CD4-positive, CD25-positive, alpha-beta regulatory T cell (primary cell): ENCODE data around the gene TAF1B. TPM values are rescaled to one million over a fixed set of nuclear protein-coding genes. Genes with fewer than 3 reads are reported as not detected.
A peak's percentile ranks its signal among the peaks of the same experiment; 100 is the strongest.

Experiments used
- ATAC-seq, 2 donors: fragments of 150-1000 bp; cut with Tn5 transposase; one replicate each; pipeline ENCODE4 v1.10.0; 2021; ENCODE audit warnings: low read depth in 2 of 2, moderate number of reproducible peaks in 2 of 2, moderate library complexity in 1 of 2
- DNase-seq, 3 donors: peaks; one replicate each; pipeline versions ENCODE4 v3.0.0 to v3.0.0-alpha.2; 2012 to 2022; ENCODE audit warnings: mixed read lengths in 1 of 3
- H3K27ac ChIP-seq: one replicate; pipeline ENCODE4 v1.7.0; 2013; ENCODE audit warnings: mild to moderate bottlenecking, low read length; ENCODE audit not compliant: insufficient read depth, poor library complexity, severe bottlenecking
- H3K27me3 ChIP-seq: one replicate; pipeline ENCODE4 v1.7.0; 2013; ENCODE audit warnings: low read length; ENCODE audit not compliant: control insufficient read depth, insufficient read depth
- H3K36me3 ChIP-seq: one replicate; pipeline ENCODE4 v1.7.0; 2013; ENCODE audit warnings: mild to moderate bottlenecking, low read length, moderate library complexity; ENCODE audit not compliant: control insufficient read depth, insufficient read depth
- H3K4me1 ChIP-seq: 2 replicates; pipeline ENCODE4 v1.7.0; 2013; ENCODE audit warnings: mild to moderate bottlenecking, low read length; ENCODE audit not compliant: insufficient read depth, control insufficient read depth, poor library complexity, severe bottlenecking
- H3K4me3 ChIP-seq: one replicate; pipeline ENCODE4 v1.7.0; 2013; ENCODE audit warnings: low read depth, mild to moderate bottlenecking, low read length, moderate library complexity
- H3K9me3 ChIP-seq, 2 experiments: 1 replicate in 1 of 2; 2 replicates in 1 of 2; pipeline ENCODE4 v1.7.0; 2013; ENCODE audit warnings: low read length in 2 of 2, mild to moderate bottlenecking in 1 of 2, moderate library complexity in 1 of 2; ENCODE audit not compliant: control insufficient read depth in 2 of 2
- H3K27ac Mint-ChIP-seq, 3 donors: one replicate each; pipeline ENCODE4 v1.8.0; 2020 to 2022; ENCODE audit warnings: mild to moderate bottlenecking in 3 of 3, mixed read lengths in 3 of 3, moderate library complexity in 2 of 3
- H3K27me3 Mint-ChIP-seq: one replicate; pipeline ENCODE4 v1.8.0; 2022; ENCODE audit warnings: mild to moderate bottlenecking, mixed read lengths
- H3K36me3 Mint-ChIP-seq: one replicate; pipeline ENCODE4 v1.8.0; 2020; ENCODE audit warnings: mixed read lengths
- H3K4me1 Mint-ChIP-seq, 4 donors: one replicate each; pipeline ENCODE4 v1.8.0; 2020 to 2022; ENCODE audit warnings: mixed read lengths in 4 of 4, mild to moderate bottlenecking in 1 of 4
- H3K4me3 Mint-ChIP-seq, 4 donors: one replicate each; pipeline ENCODE4 v1.8.0; 2020 to 2022; ENCODE audit warnings: mild to moderate bottlenecking in 4 of 4, mixed read lengths in 4 of 4, moderate library complexity in 3 of 4
- H3K9me3 Mint-ChIP-seq, 7 donors: one replicate each; pipeline ENCODE4 v1.8.0; 2020 to 2022; ENCODE audit warnings: mixed read lengths in 7 of 7, mild to moderate bottlenecking in 3 of 7, moderate library complexity in 2 of 7
- polyA plus RNA-seq, 4 donors: library from polyadenylated mRNA; unstranded; fragments of 300-500 nt; fragmentation: Illumina TruSeq; gene quantifications; one replicate each; pipeline ENCODE4 v1.2.3, GENCODE V29; 2021
- total RNA-seq: library from RNA; stranded (reverse); gene quantifications from one replicate; pipeline ENCODE4 v1.2.3, GENCODE V29; 2022

TAF1B gene
- total and polyA plus RNA-seq, 5 donors from 2014 or later = 9.1 to 23.9 (median 12.0) TPM

- ATAC-seq = no peak
- Mint-ChIP-seq H3K36me3 (no peaks in the 10 kb centered on the region), H3K27ac (no peak overlapping the region), H3K9me3 (peaks cover 0 to 2% (median 0%) of the 10 kb centered on the region in 7 donors), H3K4me1 (peaks cover 4 to 27% (median 8%) of the 10 kb centered on the region in 4 donors), H3K4me3 (no peak overlapping the region), H3K27me3 (peaks cover 12% of the 10 kb centered on the region)
- DNase-seq = no peak
- Histone ChIP-seq H3K9me3 (no peaks in the 10 kb centered on the region), H3K36me3 (no peaks in the 10 kb centered on the region), H3K4me3 (no peak overlapping the region), H3K27me3 (peaks cover 6% of the 10 kb centered on the region), H3K27ac (no peak overlapping the region), H3K4me1 (peaks cover 11% of the 10 kb centered on the region)
Observed at GRCh38 chr2:9981655-9982054, 138.4 kb downstream of the TAF1B start.

- H3K4me3 ChIP-seq = no peak overlapping the region
- H3K27ac Mint-ChIP-seq = no peak overlapping the region
- no peaks in the 10 kb centered on the region for H3K9me3 Mint-ChIP-seq
- H3K27me3 ChIP-seq = peaks cover 6% of the 10 kb centered on the region
- no peak overlapping the region for H3K27ac ChIP-seq
- no peak overlapping the region for H3K4me3 Mint-ChIP-seq
- DNase-seq (no peak), ATAC-seq (no peak)
- no peaks in the 10 kb centered on the region for H3K36me3 ChIP-seq
- H3K4me1 ChIP-seq = peaks cover 11% of the 10 kb centered on the region
- peaks cover 4 to 27% (median 8%) of the 10 kb centered on the region in 4 donors for H3K4me1 Mint-ChIP-seq
- no peaks in the 10 kb centered on the region for H3K9me3 ChIP-seq
- peaks cover 8% of the 10 kb centered on the region for H3K27me3 Mint-ChIP-seq
- no peaks in the 10 kb centered on the region for H3K36me3 Mint-ChIP-seq
Observed at GRCh38 chr2:9982248-9982647, 139.0 kb downstream of the TAF1B start.

- Histone ChIP-seq H3K36me3 (no peaks in the 10 kb centered on the region), H3K27me3 (peaks cover 6% of the 10 kb centered on the region), H3K27ac (no peak overlapping the region), H3K9me3 (no peaks in the 10 kb centered on the region), H3K4me1 (peaks cover 11% of the 10 kb centered on the region), H3K4me3 (no peak overlapping the region)
- Mint-ChIP-seq H3K9me3 (no peaks in the 10 kb centered on the region), H3K27ac (no peak overlapping the region), H3K4me1 (peaks cover 4 to 26% (median 8%) of the 10 kb centered on the region in 4 donors), H3K4me3 (no peak overlapping the region), H3K27me3 (peaks cover 8% of the 10 kb centered on the region), H3K36me3 (no peaks in the 10 kb centered on the region)
- ATAC-seq (no peak), DNase-seq (no peak)
Observed at GRCh38 chr2:9982891-9983290, 139.6 kb downstream of the TAF1B start.

- Mint-ChIP-seq H3K27ac (peak overlapping the region in 1 of 3 donors; percentile 24), H3K36me3 (no peaks in the 10 kb centered on the region), H3K27me3 (peaks cover 6% of the 10 kb centered on the region), H3K4me3 (no peak overlapping the region), H3K9me3 (no peaks in the 10 kb centered on the region), H3K4me1 (peaks cover 4 to 20% (median 8%) of the 10 kb centered on the region in 4 donors)
- Histone ChIP-seq H3K4me3 (no peak overlapping the region), H3K9me3 (no peaks in the 10 kb centered on the region), H3K27me3 (peaks cover 3% of the 10 kb centered on the region), H3K4me1 (peaks cover 11% of the 10 kb centered on the region), H3K36me3 (no peaks in the 10 kb centered on the region), H3K27ac (no peak overlapping the region)
- DNase-seq (no peak), ATAC-seq (no peak)
Observed at GRCh38 chr2:9983401-9984216, 140.3 kb downstream of the TAF1B start.

Other genes with a start within 250 kb of the TAF1B start
- gene YWHAQ, start 212.5 kb upstream of the TAF1B start, total RNA-seq = 160 TPM
- 100 to 1,000 TPM; 238 to 359 (median 283) TPM for gene YWHAQ, start 212.5 kb upstream of the TAF1B start, polyA plus RNA-seq
- gene GRHL1, start 108.2 kb downstream of the TAF1B start, total RNA-seq = 1.8 TPM
- gene GRHL1, start 108.2 kb downstream of the TAF1B start, polyA plus RNA-seq = under 1 TPM in 3 of 4 donors, not detected in 1; 0.06 to 0.37 (median 0.11) TPM
- 38.9 TPM for gene KLF11, start 200.1 kb downstream of the TAF1B start, total RNA-seq
- gene KLF11, start 200.1 kb downstream of the TAF1B start, polyA plus RNA-seq = 10 to 100 TPM in 2 of 4 donors, 1 to 10 TPM in 2; 5.9 to 22.3 (median 8.9) TPM
- not detected for gene CYS1, start 236.9 kb downstream of the TAF1B start, total RNA-seq
- gene CYS1, start 236.9 kb downstream of the TAF1B start, polyA plus RNA-seq = not detected